Endothelial cell of umbilical vein (primary cell): Measurements from ENCODE around the gene DENND1A. TPM values are rescaled to one million over a fixed set of nuclear protein-coding genes. Genes with fewer than 3 reads are reported as not detected.

ENCODE experiments used
- BruUV-seq: library from RNA; stranded (reverse); fragments of 400-500 nt; replicated peaks from 2 replicates; lab custom pipeline; 2021; lab: Mats Ljungman, UMichigan
- CTCF ChIA-PET: fragments of 300-600, 350-600 bp; sonication (Branson Sonifier 250); formaldehyde crosslinking; loops from one replicate; lab custom pipeline; 2021; ENCODE audit warnings: antibody characterized with exemption, inconsistent platforms; lab: Charles Lee
- POLR2A ChIA-PET: fragments of 300-600, 350-600 bp; sonication (Branson Sonifier 250); formaldehyde crosslinking; loops from one replicate; lab custom pipeline; 2021; ENCODE audit warnings: antibody characterized with exemption, inconsistent platforms; lab: Charles Lee
- DNase-seq: peaks from one replicate; pipeline ENCODE4 v3.0.0-alpha.2; 2011; ENCODE audit warnings: low read depth, low spot score
- FAIRE-seq: peaks from 2 replicates; lab custom pipeline; 2011; peaks lifted over from hg19 to GRCh38; lab: Jason Lieb, UNC
- H2AFZ ChIP-seq: 2 replicates; pipeline ENCODE4 v1.6.0; 2012; ENCODE audit warnings: low read depth, low read length, control low read depth, inconsistent platforms
- H3K27ac ChIP-seq: 2 replicates; pipeline ENCODE4 v1.5.1; 2011; ENCODE audit warnings: low read depth, mild to moderate bottlenecking, control low read depth, low read length, moderate library complexity; ENCODE audit not compliant: insufficient read depth
- H3K27me3 ChIP-seq, 2 experiments: 2 replicates each; pipeline versions ENCODE4 v1.6.0 to v1.6.1; 2011; ENCODE audit warnings: low read length in 2 of 2, mixed read lengths in 1 of 2; ENCODE audit not compliant: control insufficient read depth in 2 of 2, insufficient read depth in 2 of 2
- H3K36me3 ChIP-seq, 2 experiments: 2 replicates in 1 of 2; 3 replicates in 1 of 2; pipeline ENCODE4 v1.5.1; 2011; ENCODE audit warnings: low read length in 2 of 2, mild to moderate bottlenecking in 1 of 2, moderate library complexity in 1 of 2; ENCODE audit not compliant: control insufficient read depth in 2 of 2, insufficient read depth in 2 of 2; ENCODE audit errors: extremely low read depth in 1 of 2
- H3K4me1 ChIP-seq: 3 replicates; pipeline ENCODE4 v1.5.1; 2011; ENCODE audit warnings: mild to moderate bottlenecking, low read length; ENCODE audit not compliant: control insufficient read depth, insufficient read depth; ENCODE audit errors: extremely low read depth
- H3K4me2 ChIP-seq: 2 replicates; pipeline ENCODE4 v1.6.1; 2011; ENCODE audit warnings: low read length, control low read depth, mixed read lengths; ENCODE audit not compliant: insufficient read depth
- H3K4me3 ChIP-seq, 3 experiments: fragments of 200-600 bp in 1 of 3; sonication (generic), shearing (Covaris generic) in 1 of 3; replicated peaks in 1 of 3; 2 replicates each; pipeline ENCODE4 v1.5.1; 2011 to 2016; ENCODE audit warnings: control low read depth in 3 of 3, low read length in 3 of 3, mild to moderate bottlenecking in 2 of 3, inconsistent platforms in 1 of 3, low read depth in 1 of 3, moderate library complexity in 1 of 3; ENCODE audit not compliant: insufficient read depth in 1 of 3
- H3K79me2 ChIP-seq: 2 replicates; pipeline ENCODE4 v1.6.0; 2012; ENCODE audit warnings: low read length, inconsistent platforms; ENCODE audit not compliant: control insufficient read depth, insufficient read depth
- H3K9ac ChIP-seq: replicated peaks from 2 replicates; pipeline ENCODE3; 2011; ENCODE audit warnings: low read length, control low read depth; ENCODE audit not compliant: insufficient read depth; ENCODE audit errors: extremely low read depth
- H3K9me1 ChIP-seq: replicated peaks from 3 replicates; pipeline ENCODE4 v1.6.0; 2011; ENCODE audit warnings: mild to moderate bottlenecking, low read length; ENCODE audit not compliant: control insufficient read depth, insufficient read depth; ENCODE audit errors: extremely low read depth
- H3K9me3 ChIP-seq: replicated peaks from 2 replicates; pipeline ENCODE4 v1.5.1; 2012; ENCODE audit warnings: low read length, inconsistent platforms; ENCODE audit not compliant: control insufficient read depth, insufficient read depth
- H4K20me1 ChIP-seq: replicated peaks from 2 replicates; pipeline ENCODE3; 2011; ENCODE audit warnings: mild to moderate bottlenecking, low read length; ENCODE audit not compliant: control insufficient read depth, insufficient read depth; ENCODE audit errors: extremely low read depth
- EZH2 ChIP-seq: IDR thresholded peaks from 2 replicates; pipeline ENCODE4 v1.6.1; 2012; ENCODE audit warnings: borderline replicate concordance, low read depth, mild to moderate bottlenecking, moderate library complexity, low read length, inconsistent platforms; ENCODE audit not compliant: severe bottlenecking
- FOS ChIP-seq: IDR thresholded peaks from 2 replicates; pipeline ENCODE4 v1.6.1; 2011; ENCODE audit warnings: mild to moderate bottlenecking, low read length, moderate library complexity, borderline replicate concordance; ENCODE audit not compliant: insufficient read depth
- GATA2 ChIP-seq: IDR thresholded peaks from 2 replicates; pipeline ENCODE4 v1.7.0; 2011; ENCODE audit warnings: low read depth, mild to moderate bottlenecking, moderate library complexity, mixed read lengths, low read length; ENCODE audit not compliant: insufficient read length, insufficient read depth
- JUN ChIP-seq: IDR thresholded peaks from 2 replicates; pipeline ENCODE4 v1.6.1; 2011; ENCODE audit warnings: borderline replicate concordance, low read depth; ENCODE audit not compliant: insufficient read length, insufficient read depth
- MYC ChIP-seq: IDR thresholded peaks from one replicate; pipeline ENCODE4 v1.6.1; 2011; ENCODE audit warnings: mild to moderate bottlenecking, low read depth, low read length
- POLR2A ChIP-seq: IDR thresholded peaks from 2 replicates; pipeline ENCODE4 v1.6.1; 2012; ENCODE audit warnings: low read depth, mild to moderate bottlenecking, control low read depth, low read length
- POLR2AphosphoS5 ChIP-seq: IDR thresholded peaks from 2 replicates; pipeline ENCODE4 v1.6.1; 2012; ENCODE audit warnings: low read depth, mild to moderate bottlenecking, control low read depth, low read length, moderate library complexity; ENCODE audit not compliant: insufficient read depth
- dilution Hi-C: fragments of 300-500 bp; cut with MboI; formaldehyde crosslinking; loops from one replicate; pipeline ENCODE4 v1.15.0; 2019; ENCODE audit warnings: low sequenced_read_pairs; ENCODE audit not compliant: extremely low pct_ligation_motif_present
- intact Hi-C: fragments of 100-400 bp; cut with micrococcal nuclease; formaldehyde crosslinking; loops from one replicate; pipeline ENCODE4 v1.10.0; 2022
- polyA plus RNA-seq, 4 experiments: library from polyadenylated mRNA; depleted of rRNA in 3 of 4; stranded (reverse) in 3 of 4; unstranded in 1 of 4; fragments of >200 nt; gene quantifications; 2 replicates each; pipeline versions ENCODE4 v1.2.1 to v1.2.3, GENCODE V29; 2011 to 2012; ENCODE audit warnings: missing spikeins in 1 of 4
- total RNA-seq: library from RNA; stranded (reverse); gene quantifications from 2 replicates; pipeline ENCODE4 v1.2.3, GENCODE V29; 2021
- TF ChIP-seq, protein P1 (sequence below): IDR thresholded peaks from 2 replicates; pipeline ENCODE4 v1.6.1; 2011; ENCODE audit not compliant: insufficient read depth, insufficient read length
- TF ChIP-seq, protein P2 (sequence below), 2 donors: IDR thresholded peaks; 1 replicate in 1 of 2; 2 replicates in 1 of 2; pipeline ENCODE4 v1.5.1; 2011; ENCODE audit warnings: low read length in 2 of 2, mild to moderate bottlenecking in 2 of 2, moderate library complexity in 2 of 2, control low read depth in 1 of 2, inconsistent platforms in 1 of 2, low read depth in 1 of 2; ENCODE audit not compliant: insufficient read depth in 1 of 2; ENCODE audit errors: extremely low read depth in 1 of 2

Gene DENND1A
- total and polyA plus RNA-seq, 2 donors (not counting 3 experiments of a cell fraction or from before 2014, with no cell fraction given): 18.5 to 24.5 TPM

DNA sequence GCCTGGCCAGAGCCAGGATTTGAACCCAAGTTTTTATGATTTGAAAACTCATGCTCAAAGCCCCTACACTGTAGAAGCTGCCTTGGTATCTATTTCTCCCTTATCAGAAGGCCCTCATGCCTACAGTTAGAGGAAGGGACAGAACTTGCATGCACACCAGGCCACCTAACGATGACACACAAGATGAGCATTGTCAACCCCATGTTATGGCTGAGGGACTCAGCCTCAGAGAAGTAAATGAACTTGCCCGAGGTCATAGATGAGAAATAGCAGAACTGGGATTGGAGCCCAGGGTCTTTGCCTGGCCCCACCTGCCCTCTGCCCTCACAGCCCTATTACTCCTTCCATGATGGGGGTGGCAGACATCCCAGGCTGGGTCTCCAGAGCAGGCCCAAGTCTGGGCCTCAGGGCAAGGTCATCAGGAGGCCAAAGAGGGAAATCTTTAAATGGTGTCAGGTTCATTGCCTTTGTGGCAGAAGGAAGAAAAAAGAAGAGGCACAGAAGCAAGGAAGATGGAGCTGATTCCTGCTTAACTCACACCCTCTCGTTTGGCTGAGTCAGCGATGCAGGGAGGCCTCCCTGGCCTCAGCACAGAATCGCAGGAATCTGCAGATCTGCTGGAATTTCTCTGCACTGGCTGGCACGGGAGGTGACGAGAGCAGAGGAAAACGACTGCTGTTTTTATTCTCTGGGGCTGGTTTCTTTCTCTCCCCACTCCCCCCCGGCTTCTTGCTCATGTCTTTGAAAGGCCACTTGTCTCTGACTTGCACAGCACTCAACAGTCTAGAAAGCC, 594.5 kb downstream of the DENND1A start:
- Histone ChIP-seq H3K79me2 (no peaks in the 10 kb centered on the region), H3K4me1 (no peaks in the 10 kb centered on the region), H3K36me3 (no peaks in the 10 kb centered on the region), H3K4me3 (no peak overlapping the region), H3K9me1 (no peaks in the 10 kb centered on the region), H3K9me3 (no peaks in the 10 kb centered on the region), H3K9ac (no peak overlapping the region), H3K4me2 (no peak overlapping the region), H2AFZ (no peak overlapping the region), H4K20me1 (no peaks in the 10 kb centered on the region), H3K27me3 (no peaks in the 10 kb centered on the region), H3K27ac (no peak overlapping the region)
- no TSS peak for BruUV-seq
- ChIA-PET CTCF (interaction anchor here (0.5 to 1.3 kb wide), 6 partner anchors 8 to 41 kb away, joined by 3 to 4 read pairs (median 3); no protein-coding TSS in a partner anchor), POLR2A (interaction anchor here (0.8 kb wide), 1 partner anchor 9 kb away, joined by 3 read pairs; no protein-coding TSS in a partner anchor)
- intact Hi-C loops (no loop called here), dilution Hi-C loops (no loop called here)
- FAIRE-seq (no peak), DNase-seq (peak; percentile 14)
- no peak for TF ChIP-seq EZH2
- TF ChIP-seq MYC: no peak
- TF ChIP-seq POLR2A: no peak
- TF ChIP-seq, protein P1, sequence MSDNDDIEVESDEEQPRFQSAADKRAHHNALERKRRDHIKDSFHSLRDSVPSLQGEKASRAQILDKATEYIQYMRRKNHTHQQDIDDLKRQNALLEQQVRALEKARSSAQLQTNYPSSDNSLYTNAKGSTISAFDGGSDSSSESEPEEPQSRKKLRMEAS: no peak
- TF ChIP-seq JUN: no peak
- TF ChIP-seq, protein P2, sequence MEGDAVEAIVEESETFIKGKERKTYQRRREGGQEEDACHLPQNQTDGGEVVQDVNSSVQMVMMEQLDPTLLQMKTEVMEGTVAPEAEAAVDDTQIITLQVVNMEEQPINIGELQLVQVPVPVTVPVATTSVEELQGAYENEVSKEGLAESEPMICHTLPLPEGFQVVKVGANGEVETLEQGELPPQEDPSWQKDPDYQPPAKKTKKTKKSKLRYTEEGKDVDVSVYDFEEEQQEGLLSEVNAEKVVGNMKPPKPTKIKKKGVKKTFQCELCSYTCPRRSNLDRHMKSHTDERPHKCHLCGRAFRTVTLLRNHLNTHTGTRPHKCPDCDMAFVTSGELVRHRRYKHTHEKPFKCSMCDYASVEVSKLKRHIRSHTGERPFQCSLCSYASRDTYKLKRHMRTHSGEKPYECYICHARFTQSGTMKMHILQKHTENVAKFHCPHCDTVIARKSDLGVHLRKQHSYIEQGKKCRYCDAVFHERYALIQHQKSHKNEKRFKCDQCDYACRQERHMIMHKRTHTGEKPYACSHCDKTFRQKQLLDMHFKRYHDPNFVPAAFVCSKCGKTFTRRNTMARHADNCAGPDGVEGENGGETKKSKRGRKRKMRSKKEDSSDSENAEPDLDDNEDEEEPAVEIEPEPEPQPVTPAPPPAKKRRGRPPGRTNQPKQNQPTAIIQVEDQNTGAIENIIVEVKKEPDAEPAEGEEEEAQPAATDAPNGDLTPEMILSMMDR (IDR thresholded peaks at IDR 0.05; ENCODE audit: extremely low read depth in 1 of 2, insufficient read depth in 1 of 2, low read depth in 1 of 2, low read length in 2 of 2): no peak
- TF ChIP-seq GATA2: no peak
- TF ChIP-seq FOS: no peak
- TF ChIP-seq POLR2AphosphoS5: no peak
